ENCODE data around the gene NT5DC1.

NT5DC1 gene

GRCh38 chr6:116210750-116211425, 110.2 kb downstream of the NT5DC1 start:
- no peak for TF ChIP-seq GATA2 (IDR thresholded peaks at IDR 0.05; ENCODE audit: low read depth, low read length)
- TF ChIP-seq GATA3 (IDR thresholded peaks at IDR 0.05; ENCODE audit: low read depth, low read length), result no peak

- TF ChIP-seq GATA2 (IDR thresholded peaks at IDR 0.05; ENCODE audit: low read depth, low read length) (no peak), GATA3 (IDR thresholded peaks at IDR 0.05; ENCODE audit: low read depth, low read length) (no peak)
These were observed 114.0 kb downstream of the NT5DC1 start for GRCh38 chr6:116214681-116215080.

GRCh38 chr6:116215414-116215813, 114.8 kb downstream of the NT5DC1 start:
- TF ChIP-seq GATA2 (IDR thresholded peaks at IDR 0.05; ENCODE audit: low read depth, low read length), result no peak
- no peak for TF ChIP-seq GATA3 (IDR thresholded peaks at IDR 0.05; ENCODE audit: low read depth, low read length)

GRCh38 chr6:116217069-116217468, 116.4 kb downstream of the NT5DC1 start:
- TF ChIP-seq GATA3 (IDR thresholded peaks at IDR 0.05; ENCODE audit: low read depth, low read length), result no peak
- TF ChIP-seq GATA2 (IDR thresholded peaks at IDR 0.05; ENCODE audit: low read depth, low read length), result no peak

GRCh38 chr6:116218172-116218633, 117.5 kb downstream of the NT5DC1 start:
- TF ChIP-seq GATA2 (IDR thresholded peaks at IDR 0.05; ENCODE audit: low read depth, low read length) (no peak), GATA3 (IDR thresholded peaks at IDR 0.05; ENCODE audit: low read depth, low read length) (no peak)

- no peak for TF ChIP-seq GATA2 (IDR thresholded peaks at IDR 0.05; ENCODE audit: low read depth, low read length)
- TF ChIP-seq GATA3 (IDR thresholded peaks at IDR 0.05; ENCODE audit: low read depth, low read length), result no peak
These were observed 118.2 kb downstream of the NT5DC1 start for GRCh38 chr6:116218866-116219265.

GRCh38 chr6:116221067-116221466, 120.4 kb downstream of the NT5DC1 start:
- TF ChIP-seq GATA2 (IDR thresholded peaks at IDR 0.05; ENCODE audit: low read depth, low read length), result no peak
- TF ChIP-seq GATA3 (IDR thresholded peaks at IDR 0.05; ENCODE audit: low read depth, low read length), result no peak

- TF ChIP-seq GATA3 (IDR thresholded peaks at IDR 0.05; ENCODE audit: low read depth, low read length) (no peak), GATA2 (IDR thresholded peaks at IDR 0.05; ENCODE audit: low read depth, low read length) (no peak)
These were observed 121.3 kb downstream of the NT5DC1 start for GRCh38 chr6:116221911-116222310.

- TF ChIP-seq GATA3 (IDR thresholded peaks at IDR 0.05; ENCODE audit: low read depth, low read length) (no peak), GATA2 (IDR thresholded peaks at IDR 0.05; ENCODE audit: low read depth, low read length) (no peak)
These were observed 122.7 kb downstream of the NT5DC1 start for GRCh38 chr6:116223355-116223754.

- TF ChIP-seq GATA3 (IDR thresholded peaks at IDR 0.05; ENCODE audit: low read depth, low read length) (no peak), GATA2 (IDR thresholded peaks at IDR 0.05; ENCODE audit: low read depth, low read length) (no peak)
These were observed 128.7 kb downstream of the NT5DC1 start for GRCh38 chr6:116229287-116229913.

GRCh38 chr6:116234689-116235088, 134.0 kb downstream of the NT5DC1 start:
- TF ChIP-seq GATA3 (IDR thresholded peaks at IDR 0.05; ENCODE audit: low read depth, low read length), result no peak
- TF ChIP-seq GATA2 (IDR thresholded peaks at IDR 0.05; ENCODE audit: low read depth, low read length), result no peak

GRCh38 chr6:116238083-116238482, 137.4 kb downstream of the NT5DC1 start:
- TF ChIP-seq GATA3 (IDR thresholded peaks at IDR 0.05; ENCODE audit: low read depth, low read length), result no peak

GRCh38 chr6:116239256-116239655, 138.6 kb downstream of the NT5DC1 start:
- TF ChIP-seq GATA3 (IDR thresholded peaks at IDR 0.05; ENCODE audit: low read depth, low read length) (no peak), GATA2 (IDR thresholded peaks at IDR 0.05; ENCODE audit: low read depth, low read length) (no peak)

- TF ChIP-seq GATA3 (IDR thresholded peaks at IDR 0.05; ENCODE audit: low read depth, low read length), result no peak
- no peak for TF ChIP-seq GATA2 (IDR thresholded peaks at IDR 0.05; ENCODE audit: low read depth, low read length)
These were observed 139.2 kb downstream of the NT5DC1 start for GRCh38 chr6:116239856-116240255.

GRCh38 chr6:116244284-116244683, 143.6 kb downstream of the NT5DC1 start:
- no peak for TF ChIP-seq GATA2 (IDR thresholded peaks at IDR 0.05; ENCODE audit: low read depth, low read length)
- no peak for TF ChIP-seq GATA3 (IDR thresholded peaks at IDR 0.05; ENCODE audit: low read depth, low read length)

All from SH-SY5Y (cell line).